Measurements from ENCODE around the gene DDX25.
"Not testable (repeated sequence)": the region's sequence is repeated elsewhere in the genome, so short reads cannot be mapped to it uniquely, and the experiment has no call there.

Gene DDX25

DNA sequence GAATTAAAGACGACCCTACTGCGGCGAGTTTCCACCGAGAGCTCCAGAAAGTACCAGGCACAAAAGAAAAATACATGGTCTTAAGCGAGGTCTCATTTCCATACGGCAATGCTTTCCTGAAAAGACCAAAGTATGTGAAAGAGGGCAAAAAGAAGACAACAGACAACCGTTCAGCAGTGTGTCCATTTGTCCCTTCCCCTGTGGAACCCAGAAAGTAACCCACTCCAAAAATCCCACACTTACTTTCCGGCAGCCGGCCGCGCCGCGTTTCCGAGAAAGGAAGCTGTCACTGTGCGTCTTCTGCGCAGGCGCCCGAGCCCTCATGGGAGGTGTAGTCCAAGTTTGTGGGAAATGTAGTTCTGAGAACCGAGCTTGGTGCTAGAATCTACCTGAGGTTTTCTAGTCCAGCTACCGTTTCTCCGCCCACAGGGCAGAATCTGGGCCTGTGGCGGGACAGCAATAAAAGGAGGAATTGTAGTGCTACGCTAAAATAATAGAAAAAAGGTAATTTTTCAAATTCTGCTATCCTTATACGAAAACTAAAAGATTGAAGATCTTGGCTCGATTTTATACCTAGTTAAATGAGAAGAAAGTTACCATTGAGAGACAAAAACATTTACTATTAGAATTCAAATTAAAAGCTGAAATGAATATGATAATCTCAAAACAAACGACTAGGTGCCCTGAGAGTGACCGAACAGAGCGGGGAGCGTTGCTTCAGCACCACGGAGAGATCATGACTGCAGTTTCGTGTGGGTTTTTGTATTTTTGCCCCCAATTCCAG lies 1.2 kb upstream of the DDX25 start, which contains the start of gene PUS3:
Gene PUS3 (minus strand): TSS at position 280 of the 784 bp plus-strand sequence. CDS start 6,922 bp downstream, outside the sequence.
- DNase-seq: peak; percentile 37 to 95 (median 81)

DNA sequence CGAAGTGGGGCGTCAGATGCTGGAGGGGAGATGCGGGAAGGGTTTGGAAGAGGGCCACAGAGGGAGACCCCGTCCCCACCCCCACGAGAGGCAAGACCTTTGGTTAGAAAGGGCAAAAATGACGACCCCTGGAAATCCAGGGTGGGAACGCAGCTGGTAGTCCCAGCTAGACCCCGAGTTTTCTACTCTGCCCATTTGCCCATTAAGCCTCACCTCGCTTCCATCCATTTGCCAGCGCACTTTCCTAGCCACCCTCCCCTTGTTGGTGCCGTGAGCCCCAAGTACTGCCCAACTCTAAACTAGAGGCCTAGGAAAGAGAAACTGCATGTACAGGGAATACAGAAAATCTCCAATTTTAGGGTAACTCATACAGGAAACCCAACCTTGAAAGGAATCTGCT lies 370 bp downstream of the DDX25 start:
- no peak for DNase-seq

DNA sequence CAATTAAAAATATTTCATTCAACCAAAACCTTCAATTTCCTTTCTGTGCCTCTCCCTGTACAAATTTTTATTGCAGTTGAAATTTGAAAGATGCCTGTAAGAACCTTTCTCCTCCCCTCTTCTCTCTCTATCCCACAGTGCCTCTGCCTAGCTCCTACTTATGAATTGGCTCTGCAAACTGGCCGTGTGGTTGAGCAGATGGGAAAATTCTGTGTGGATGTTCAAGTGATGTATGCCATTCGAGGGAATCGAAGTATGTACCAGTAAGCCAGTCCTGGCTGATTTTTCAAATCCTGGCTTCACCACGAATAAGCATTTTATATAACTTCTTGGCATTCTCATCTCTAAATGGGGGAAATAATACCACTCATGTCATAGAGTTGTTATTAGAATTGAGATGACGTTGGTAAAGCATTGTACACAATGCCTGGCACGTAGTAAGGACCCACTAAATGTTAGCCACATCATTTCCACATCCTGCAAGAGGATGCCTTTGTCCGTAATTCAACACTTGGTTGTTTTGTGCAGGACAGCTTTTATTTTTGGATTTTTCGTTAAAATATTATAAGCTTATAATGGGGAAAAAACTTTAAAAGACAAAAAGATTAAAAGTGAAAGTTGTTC lies 6.0 kb downstream of the DDX25 start:
- DNase-seq: peak in 1 of 51 donors; percentile 7

DNA sequence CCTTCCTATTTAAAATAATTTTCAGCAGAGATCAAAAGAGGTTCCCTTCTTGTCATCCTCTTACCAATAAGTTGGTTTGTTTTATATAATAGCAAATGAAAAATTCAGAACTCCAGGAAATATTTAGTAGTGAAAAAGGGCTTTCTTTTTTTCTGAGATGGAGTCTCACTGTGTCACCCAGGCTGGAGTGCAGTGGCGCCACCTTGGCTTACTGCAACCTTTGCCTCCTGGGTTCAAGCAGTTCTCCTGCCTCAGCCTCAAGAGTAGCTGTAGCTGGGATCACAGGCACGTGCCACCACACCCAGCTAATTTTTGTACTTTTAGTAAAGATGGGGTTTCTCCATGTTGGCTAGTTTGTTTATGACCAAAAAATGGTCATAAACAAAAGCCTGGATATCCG lies 10.3 kb downstream of the DDX25 start:
- DNase-seq: not testable (repeated sequence)

DNA sequence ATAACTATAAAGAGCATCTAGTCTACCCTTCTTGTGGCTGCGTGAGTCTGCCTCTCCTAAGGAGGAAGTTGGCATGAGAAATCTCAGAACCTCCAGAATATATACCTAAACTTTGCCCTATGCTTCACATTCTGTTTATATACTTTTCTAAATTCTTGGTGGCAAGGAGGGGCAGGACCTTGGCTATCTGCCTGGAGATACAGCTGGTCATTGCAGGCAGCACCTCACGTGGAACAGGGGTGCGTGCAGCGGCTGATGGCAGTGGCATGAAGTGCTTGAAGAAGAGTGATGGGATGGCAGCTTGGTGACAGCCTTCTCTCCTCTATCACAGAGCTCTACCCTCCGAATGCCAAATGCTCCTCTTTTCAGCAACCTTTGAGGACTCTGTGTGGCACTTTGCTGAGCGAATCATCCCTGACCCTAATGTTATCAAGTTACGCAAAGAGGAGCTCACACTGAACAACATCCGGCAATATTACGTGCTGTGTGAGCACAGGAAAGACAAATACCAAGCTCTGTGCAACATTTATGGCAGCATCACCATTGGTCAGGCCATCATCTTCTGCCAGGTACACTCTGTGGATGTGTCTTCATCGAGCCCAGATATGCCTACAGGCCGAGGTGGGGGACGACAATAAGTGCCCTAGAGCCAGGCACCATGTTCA lies 12.5 kb downstream of the DDX25 start:
- DNase-seq: no peak

DNA sequence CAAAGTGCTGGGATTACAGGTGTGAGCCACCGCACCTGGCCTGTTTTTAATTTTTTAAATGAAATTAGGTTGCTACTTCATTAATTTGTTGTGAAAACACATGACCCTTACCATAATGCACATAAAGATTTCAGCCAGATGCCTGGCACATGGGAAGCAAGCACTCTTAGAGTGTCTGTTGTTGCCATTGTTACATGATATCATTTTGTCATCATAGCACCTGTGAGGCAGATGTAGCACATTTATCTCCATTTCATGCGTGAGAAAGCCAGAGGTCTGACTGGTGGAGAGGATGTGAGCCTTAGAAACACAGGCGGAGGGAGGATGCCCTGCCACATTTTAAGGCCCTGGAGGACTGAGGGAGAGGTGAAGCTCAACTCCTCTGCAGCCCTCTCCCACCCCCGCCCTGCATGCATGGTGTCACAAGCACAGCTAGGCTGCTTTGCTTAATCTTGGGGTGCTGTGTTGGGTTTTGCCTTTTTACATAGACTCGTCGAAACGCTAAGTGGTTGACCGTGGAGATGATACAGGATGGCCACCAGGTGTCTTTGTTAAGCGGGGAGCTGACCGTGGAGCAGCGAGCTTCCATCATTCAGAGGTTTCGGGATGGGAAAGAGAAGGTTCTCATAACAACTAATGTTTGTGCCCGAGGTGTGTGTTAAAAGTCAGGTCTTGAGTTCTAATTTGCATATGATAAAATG lies 14.0 kb downstream of the DDX25 start:
- DNase-seq: no peak

DNA sequence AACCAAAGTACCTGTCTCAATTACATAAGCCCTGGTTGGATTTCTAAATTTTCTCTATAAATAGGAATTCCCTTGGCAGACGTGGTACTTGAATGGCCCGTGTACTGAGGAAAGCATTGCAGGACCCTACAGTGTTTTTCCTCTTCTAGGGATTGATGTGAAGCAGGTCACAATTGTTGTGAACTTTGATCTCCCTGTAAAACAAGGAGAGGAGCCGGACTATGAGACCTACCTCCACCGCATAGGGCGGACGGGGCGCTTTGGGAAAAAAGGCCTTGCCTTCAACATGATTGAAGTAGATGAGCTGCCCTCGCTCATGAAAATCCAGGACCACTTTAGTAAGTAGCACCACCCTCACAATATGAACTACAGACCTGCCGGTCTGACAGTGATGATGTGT lies 16.7 kb downstream of the DDX25 start:
- DNase-seq: no peak

DNA sequence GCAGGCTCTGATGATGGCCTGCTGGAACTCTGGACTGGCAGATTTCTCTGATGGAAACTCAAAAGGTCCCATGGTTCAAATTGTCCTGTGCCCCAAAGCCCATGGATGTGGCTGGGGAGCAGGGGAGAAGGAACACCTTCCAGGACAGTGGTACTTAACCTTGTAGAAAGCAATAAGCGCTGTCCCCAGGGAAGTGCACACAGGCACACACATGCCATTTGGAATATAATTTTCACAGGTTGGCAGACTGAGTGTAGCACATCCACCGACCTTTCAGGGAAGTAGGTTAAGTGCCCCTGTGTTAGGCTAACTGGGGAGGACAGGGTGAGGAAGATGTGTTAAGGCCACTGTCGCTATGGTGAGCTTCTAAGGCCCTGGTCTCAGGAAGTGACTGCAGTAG lies 17.8 kb downstream of the DDX25 start:
- DNase-seq: no peak

DNA sequence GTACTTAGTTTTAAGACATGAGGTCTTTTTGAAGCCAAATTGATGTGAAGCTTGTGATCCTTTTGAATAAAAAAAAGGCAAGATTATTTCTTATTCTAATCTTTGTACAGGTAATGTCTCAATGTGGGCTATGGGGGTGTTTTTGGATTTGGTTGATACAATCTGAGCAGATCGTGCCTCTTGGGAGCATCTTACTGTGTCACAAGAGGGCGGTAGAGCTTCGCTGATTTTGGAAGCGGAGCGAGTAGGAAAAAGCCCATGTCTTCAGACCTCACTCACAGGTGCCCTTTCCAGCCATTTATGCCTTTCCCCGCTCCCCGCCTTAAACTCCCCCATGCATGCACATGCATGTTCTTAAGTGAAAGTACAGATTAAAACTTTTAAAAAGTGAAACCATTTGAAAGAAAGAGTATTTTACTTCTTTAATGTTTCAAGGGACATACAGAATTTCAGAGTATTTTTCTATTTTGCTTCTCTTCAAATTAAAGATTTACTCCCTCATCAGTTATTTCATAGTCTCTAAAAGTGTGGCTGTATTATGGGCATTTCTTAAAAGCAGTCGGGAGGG lies 18.8 kb downstream of the DDX25 start:
- peak in 28 of 51 donors; percentile 5 to 68 (median 39) for DNase-seq

DNA sequence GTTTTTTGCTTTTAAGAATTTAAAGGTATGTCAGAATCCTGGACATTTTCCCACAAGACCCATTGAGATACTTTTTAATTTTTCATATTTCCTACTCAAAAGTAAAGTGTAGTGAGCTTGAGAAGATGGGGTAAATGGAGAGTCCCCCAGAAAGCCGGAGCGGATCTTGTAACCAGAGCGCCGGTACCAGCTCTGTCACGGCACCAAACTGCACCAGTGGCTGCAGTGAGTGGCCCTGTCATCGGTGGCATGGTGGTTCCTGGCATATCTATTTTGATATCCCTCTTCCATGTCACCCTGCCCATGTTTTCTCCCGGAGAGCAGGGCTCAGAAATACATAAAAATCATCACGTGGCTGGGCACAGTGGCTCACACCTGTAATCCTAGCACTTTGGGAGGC lies 19.3 kb downstream of the DDX25 start:
- no peak for DNase-seq

DNA sequence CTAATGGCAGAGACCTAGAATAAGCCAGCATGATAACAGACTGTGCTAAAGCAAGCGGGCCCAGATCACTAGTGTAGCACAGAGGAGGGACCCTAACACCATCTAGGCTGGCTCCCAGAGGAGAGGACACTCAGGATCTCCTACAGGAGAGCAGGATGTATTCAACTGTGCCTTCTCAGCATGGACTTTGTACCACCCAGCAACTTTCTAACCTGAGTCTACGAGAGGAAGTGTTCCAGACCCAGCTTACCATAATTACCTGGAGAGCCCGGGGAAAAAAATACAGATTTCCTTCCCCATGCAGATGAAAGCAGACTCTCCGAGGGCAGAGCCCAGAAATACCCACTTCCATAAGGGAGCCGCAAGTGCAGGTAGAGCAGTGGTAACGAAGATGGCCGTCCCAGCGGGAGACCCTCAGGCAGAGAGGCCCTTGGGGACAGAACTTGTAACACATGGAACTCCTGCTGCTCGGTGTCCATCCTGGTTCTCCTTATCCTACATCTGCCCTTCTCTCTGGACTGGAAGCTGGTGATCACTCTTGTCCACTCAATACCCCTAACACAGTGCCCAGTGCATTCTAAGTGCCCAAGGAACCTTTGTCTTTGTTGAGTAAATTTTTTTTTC lies 20.2 kb downstream of the DDX25 start:
- DNase-seq: no peak

DNA sequence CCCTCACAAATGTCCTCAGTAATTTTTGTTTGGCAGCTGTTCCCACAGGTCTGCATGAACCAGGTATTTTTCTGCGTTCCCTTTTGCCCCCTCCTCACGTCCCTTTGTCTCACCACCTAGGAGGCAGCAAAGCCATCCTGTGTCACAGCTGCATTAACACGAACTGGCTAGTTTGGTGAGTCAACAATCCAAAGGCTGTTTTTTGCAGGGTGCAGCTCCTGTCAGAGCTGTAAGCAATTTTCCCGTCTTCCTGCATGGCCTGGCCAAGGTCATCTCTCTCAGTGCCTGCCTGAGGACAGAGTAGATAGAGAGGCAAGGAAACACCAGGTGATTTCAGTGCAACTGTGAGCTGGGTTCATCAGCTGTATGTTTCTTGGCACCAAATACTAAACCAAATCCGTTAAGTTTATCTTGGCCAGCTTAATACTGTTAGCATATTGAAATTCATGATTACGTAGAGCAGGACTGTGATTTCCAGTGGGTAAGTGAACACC lies 21.0 kb downstream of the DDX25 start:
- DNase-seq: no peak

DNA sequence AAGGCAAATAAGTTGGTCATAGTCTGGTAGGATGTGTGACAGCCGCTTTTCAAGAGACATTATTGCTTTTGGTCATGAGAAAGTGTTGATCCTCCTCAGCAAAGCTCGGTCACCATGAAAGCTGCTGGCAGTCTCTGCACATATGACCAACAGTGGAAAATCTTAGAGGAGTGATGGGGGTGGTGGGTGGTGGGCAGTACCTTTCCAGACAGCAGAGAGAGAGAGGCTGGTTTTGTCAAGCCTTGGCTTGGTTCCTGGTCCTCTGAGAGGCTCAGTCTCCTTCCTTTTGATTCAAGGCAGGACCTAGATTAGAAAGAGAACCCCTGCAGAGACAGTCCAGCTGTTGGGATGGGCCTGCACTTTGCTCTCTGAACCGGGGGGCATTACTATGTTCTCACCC lies 21.5 kb downstream of the DDX25 start:
- DNase-seq: peak in 1 of 51 donors; percentile 24

DNA sequence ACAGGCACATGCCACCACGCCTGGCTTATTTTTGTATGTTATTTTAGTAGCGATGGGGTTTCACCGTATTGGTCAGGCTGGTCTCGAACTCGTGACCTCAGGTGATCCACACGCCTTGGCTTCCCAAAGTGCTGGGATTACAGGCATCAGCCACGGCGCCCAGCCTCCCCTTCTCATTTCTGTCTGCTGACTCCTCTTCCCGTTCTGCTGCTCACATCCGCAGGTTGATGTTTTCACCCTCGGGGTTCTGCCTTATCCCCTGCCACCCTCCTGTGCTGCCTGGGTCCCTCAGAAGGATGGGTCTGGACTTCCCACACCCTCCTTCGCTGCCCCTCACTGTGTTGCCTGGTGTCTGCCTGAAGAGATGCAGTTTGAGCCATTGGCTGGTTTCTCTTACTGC lies 22.4 kb downstream of the DDX25 start:
- DNase-seq: no peak

DNA sequence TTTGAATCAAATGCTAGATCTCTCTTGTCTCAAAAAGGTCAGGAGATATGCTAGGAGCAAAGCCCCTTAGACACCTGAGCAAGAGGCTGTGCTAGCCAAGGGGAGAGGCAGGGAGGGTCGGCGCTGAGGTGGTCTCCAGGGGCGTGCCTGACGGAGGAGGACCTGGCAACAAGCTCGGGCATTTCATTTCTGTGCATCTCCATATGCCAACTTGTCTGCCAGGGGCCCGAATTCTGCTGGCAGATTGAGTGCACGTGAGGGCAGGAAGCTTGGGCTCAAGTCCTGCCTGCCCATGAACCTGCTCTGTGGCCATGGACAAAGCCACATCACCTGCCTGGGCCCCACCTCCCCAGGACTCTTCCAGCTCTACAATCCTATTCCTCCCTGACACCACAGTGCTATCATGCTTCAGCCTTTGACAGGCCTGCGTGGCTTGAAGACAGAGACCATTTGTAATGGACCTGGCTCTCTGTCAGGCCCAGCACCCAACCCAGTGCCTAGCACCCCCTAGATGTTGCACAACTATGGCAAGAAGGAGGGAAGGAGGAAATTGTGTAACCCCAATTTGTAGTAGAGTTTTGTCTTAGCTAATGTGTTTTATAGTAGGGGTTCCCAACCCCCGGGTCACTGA lies 25.3 kb downstream of the DDX25 start:
- peak in 7 of 51 donors; percentile 6 to 37 (median 18) for DNase-seq

DNA sequence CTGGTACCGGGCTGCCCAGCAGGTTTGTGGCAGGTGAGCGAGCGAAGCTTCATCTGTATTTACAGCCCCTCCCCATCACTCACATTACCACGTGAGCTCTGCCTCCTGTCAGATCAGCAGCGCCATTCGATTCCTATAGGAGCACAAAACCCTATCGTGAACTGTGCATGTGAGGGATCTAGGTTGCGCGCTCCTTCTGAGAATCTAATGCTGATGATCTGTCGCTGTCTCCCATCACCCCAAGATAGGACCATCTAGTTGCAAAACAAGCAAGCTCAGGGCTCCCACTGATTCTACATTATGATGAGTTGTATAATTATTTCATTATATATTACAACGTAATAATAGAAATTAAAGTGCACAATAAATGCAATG lies 25.8 kb downstream of the DDX25 start:
- no peak for DNase-seq

DNA sequence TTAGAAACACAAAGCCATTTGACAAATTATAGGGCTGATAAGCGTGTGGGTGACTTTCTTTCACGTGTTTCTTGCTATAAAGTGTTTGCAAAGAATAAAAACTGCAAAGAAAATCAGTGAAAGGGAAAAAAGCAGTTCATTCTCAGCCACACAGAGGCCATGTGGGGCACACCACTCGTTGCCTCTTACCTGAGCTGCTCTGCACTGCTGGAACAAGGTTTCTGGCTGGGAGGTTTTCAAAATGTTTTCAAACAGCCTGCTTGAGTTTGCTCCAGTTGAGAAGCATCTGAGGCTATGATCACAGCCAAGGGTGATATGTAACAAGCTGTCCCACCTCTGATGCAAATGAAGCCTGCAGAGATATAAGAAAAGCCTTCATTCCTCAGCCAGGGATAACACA lies 26.8 kb downstream of the DDX25 start:
- no peak for DNase-seq

DNA sequence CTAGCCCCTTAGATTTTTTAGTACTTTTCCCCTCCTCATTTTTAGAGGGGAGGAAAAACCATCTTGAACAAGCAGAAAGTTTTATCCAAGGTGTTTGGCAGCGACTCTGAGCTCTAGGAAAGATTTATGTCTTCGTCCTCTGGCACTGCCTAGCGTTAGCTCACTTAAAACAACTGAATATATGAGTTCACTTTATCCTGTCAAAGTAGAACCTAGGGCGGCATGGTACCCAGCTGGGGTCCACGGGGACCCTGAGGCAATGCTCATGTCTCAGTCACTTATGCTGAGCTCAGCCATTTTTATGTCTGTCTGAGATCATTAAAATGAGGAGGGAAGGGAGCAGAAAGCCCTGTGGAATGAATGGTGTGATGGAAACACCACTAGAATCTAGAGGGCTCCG lies 27.4 kb downstream of the DDX25 start:
- DNase-seq: no peak

DNA sequence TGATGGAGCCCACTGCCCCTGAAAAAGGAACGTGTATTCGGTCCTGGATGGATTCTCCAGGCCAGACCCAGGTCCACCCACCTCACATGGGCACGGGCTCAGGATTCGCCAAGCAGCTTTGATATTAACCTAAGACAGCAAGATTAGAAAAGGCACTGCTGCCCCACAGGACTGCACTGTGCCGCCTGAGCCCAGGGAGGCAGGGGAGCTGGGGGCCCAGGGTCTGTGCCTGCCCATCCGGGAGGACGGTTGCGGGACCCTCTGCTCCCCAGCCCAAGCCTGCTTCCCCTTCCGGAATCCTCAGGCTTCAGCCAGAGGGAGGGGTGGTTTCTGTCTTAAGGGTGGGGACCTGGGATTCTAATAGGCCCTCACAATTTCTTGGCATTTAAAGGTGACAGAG lies 28.0 kb downstream of the DDX25 start:
- DNase-seq: no peak

DNA sequence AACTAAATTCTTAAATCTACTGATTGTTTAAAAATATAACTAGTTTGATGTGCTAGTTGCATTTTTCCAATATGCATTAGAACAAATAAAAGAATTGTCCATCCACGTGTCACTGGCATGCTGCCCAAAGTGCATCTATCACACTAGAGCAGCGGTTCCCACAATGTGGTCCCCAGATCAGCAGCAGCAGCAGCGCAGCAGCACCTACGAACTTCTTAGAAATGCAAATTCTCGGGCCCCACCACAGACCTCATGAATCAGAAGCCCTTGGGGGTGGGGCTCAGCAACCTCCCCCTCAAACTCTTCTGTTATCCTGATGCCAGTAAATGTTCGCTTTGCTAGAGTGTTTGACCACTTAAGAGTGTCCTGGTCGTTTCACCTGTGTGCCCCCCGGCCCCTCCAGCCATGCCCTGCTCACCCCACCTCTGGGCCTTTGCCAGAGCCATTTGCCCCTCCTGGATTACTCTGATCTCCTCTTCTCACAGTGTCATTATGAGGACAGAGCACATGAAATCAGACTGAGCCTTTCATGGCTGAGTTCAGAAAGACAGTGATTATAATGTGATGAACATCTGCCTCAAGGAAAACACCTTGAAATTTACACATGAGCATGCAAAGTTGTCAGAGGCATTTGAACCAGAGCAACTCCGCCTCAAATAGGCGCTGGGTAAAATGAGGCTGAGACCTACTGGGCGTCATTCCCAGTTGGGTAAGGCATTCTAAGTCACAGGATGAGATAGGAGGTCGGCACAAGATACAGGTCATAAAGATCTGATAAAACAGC lies 28.9 kb downstream of the DDX25 start:
- no peak for DNase-seq

Measured in hypothalamus (tissue), 51 donors.